ENCODE results near the gene TTYH2.
"Not testable (repeated sequence)": the region's sequence is repeated elsewhere in the genome, so short reads cannot be mapped to it uniquely, and the experiment has no call there.

Gene TTYH2

DNA sequence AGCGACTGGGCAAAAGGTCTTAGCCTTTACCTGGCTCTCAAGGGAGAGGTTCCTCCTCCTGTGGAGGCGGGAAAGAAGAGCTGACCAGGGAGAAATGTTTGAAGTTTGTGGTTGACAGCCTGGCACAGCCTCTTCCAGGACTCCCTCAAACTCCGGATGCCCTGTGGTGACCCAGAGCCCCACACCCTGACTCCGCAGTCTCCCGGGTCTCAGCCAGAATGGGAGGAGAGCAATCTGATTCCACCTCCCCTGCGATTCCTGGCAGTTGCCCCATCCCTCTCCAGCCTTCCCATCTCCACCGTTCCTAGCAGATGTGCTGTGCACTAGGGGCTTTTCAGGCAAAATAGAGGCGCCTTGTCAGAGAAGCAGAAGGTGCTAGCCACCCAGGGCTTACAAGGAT is 55.2 kb downstream of the TTYH2 start:
- no peak for DNase-seq

DNA sequence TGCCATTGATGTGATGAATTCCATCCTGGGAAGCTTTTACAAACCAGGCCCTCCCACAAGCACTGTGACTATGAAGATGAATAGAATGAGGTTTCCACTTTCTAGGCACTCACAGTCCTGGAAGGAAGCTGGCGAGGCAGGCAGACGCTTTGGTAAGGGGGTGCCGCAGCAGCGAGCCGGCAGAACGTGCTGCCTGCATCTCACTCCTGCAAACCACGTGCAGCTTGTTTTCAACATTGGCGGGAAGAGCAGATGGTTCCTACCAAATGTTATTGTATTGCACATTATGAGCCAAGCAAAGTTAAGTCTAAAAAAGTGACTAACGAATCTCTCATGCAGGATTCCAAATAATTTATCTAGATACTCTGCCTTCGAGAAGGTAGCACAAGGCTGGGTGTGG is 57.0 kb downstream of the TTYH2 start:
- DNase-seq = no peak

DNA sequence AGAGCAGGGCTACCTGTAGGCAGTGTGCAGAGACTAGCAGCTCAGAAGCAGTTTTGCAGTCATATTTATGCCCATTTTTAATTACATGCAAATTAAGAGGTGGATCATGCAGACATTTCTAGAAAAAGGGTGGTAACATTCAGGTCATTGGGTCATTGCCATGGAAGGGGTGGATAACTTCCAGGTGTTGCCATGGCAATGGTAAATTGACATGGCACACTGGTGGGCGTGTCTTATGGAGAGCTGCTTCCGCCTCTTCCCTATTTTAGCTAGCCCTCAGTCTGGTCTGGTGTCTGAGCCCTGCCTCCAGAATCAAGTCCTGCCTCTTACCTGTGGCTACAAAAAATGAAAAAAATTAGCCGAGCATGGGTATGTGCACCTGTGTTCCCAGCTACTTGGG is 57.9 kb downstream of the TTYH2 start:
- DNase-seq = no peak

DNA sequence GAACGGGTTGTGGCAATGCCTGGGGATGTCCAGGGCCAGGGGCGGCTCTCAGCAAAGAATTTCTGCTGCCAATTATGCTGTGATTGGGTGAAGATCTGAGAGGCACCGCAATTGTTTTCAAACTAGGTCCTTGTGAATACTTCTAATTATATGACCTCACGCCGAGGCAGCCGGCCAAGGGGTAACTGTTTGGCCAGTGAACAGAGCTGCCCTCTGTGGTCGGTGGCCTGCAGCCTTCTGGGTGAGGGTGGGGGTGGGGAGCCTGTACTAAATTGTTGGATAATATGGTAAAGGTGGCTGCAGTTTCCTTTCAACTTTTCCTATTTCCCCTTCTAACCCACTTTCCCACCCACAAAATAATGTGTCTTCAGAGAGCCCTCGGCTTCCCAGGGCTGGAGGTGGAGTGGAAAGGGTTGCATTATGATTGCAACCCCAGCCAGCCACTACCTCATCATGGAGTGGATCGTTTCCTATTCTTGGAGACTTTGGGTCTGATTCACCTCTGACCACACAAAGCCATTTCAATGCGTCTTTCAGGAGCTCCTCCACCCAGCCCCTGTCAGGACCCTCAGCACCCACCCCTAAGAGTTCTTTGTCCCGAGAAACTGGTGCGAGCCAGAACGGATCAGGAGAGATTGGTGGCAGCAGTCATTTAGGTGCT is 58.7 kb downstream of the TTYH2 start:
- DNase-seq = peak; percentile 13

DNA sequence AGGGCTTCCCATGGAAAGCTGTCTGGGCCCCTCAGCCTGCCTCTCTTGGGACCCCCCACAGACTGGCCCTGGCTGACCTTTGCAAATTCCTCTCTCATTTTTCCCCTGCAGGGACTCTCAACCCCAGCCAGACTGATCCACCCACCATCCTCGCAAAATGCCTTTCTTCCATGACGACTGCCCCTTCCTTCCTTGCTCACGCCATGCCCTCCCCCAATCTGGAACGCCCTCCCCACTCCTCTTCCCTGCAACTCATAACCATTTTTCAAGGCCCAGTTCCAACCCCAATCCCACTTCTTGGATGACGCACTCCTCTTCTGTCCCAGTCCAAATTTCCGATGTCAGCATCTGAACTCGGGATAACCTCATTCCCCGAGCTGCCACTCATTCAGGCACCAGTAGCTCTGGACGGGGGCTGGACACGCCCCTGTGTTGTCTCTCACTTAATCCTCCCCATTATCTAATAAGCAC is 59.4 kb downstream of the TTYH2 start:
- no peak for DNase-seq

DNA sequence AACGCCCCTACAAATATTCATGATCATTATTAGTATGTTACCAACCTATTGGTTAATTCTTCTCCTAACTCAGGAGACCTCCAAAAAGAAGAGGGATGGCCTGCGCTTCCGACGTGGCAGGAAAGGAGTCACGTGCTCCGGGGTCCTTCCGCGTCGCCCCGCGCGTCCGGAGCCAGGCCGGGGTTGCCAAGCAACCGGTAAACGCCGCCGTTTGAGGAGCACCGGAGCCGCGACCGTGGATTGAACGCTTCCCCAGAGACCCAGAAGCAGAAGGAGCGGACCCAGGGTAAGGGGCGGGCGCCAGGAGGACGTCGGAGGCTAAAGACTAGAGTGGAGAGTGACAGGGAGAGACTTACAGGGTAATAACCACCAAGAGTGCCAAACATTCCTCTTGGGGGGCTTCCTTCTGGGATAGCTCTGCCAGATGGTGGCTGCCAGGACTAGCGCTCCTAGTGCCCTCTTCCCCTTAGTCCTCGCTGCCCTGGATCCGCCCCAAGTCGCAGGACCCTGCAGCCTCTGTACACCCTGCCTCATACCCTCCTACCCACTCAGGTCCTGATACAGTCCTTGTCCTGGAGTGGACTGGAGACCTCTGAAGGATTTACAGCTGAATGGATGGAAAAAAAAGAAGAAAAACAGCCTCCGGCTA is 60.8 kb downstream of the TTYH2 start, which contains the start of gene DNAI2:
DNAI2 (plus strand) TSS at position 175 of the 649 bp plus-strand sequence. CDS start 7,584 bp downstream, outside the sequence.
- peak; percentile 53 for DNase-seq

DNA sequence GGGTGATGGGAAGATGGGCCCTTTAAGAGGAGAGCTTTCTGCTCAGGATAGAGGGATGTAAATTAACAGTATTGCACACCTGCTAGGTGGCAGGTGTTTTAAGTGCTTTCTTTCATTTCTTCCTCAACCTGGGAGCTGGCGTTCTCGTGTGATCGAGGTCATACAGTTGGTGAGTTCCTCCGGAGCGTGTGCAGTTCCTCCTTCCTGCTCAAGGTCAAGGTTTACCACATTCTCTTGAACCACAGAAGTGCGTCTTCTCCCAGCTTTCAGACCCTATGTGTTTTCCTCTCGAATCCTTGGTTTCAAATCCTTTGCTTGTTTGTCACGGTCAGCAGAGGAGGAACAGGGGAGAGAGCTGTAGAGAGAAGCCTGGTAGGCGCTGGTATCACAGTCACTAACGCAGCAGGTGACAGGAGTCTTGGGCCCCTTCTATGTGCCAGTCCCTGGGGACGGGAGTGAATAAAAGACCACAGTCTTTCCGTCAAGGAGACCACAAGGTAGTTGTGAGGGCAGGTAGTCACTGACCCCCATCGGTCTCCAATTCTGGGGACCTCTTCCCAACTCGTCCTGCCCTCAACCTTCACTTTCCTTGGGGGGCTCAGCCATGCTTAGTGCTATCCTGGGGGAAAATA is 61.5 kb downstream of the TTYH2 start:
- DNase-seq = peak; percentile 46

DNA sequence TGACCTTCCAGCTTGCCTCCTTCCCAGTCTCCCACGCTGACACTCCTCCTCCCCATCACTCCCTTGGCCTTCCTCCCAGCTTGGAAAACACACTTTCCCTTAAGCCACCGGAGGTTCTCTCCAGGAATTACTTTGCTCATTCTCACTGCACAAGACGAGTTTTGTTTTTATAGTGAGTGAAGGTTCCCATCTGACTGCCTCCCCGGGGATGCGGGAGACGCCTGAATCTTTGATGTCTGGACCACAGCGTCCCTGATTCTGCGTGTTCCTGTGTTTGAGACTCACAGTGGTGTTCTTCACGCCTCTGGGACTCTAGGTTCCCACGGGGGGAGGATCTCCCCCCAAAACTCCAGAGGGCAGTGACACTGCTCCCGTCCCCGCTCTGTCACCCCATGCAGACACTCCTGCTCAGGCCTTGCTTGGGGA is 62.7 kb downstream of the TTYH2 start:
- no peak for DNase-seq

DNA sequence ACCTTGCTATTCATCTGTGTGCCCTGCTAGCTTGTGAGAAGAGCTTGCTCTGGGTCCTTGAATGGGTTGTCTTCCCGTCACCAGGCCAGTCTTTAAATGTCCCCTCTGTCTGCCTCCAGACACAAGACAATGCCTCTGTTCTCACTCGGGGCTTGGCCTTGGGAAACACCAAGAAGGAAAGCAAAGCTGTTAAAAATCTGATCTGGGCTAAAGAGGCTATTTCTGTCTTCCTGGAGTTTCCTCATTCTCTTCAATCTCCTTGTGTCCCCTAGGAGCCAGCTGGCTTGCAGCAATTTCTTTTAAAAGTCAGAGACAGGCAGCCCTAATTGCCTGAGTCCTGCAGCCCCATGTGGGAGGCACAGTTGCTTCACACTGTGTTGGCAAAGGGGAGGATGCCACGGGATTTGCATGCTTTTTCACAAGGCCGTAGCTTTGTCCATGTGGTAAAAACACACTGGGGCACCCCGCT is 63.2 kb downstream of the TTYH2 start:
- DNase-seq = no peak

DNA sequence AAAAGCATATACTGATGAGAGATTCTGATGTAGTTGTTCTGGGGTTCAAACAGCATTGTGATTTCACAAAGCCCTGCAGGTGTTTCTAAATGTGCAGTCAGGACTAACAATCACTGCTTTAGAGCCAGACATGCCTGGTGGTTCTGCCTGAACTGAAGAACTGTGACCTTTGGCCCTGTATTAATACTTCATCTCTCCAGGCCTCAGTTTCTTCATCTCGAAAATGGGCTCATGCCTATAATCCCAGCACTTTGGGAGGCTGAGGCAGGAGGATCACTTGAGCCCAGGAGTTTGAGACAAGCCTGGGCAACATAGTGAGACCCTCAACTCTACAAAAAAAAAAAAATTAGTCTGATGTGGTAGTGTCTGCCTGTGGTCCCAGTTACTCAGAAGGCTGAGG is 64.6 kb downstream of the TTYH2 start:
- DNase-seq = no peak

DNA sequence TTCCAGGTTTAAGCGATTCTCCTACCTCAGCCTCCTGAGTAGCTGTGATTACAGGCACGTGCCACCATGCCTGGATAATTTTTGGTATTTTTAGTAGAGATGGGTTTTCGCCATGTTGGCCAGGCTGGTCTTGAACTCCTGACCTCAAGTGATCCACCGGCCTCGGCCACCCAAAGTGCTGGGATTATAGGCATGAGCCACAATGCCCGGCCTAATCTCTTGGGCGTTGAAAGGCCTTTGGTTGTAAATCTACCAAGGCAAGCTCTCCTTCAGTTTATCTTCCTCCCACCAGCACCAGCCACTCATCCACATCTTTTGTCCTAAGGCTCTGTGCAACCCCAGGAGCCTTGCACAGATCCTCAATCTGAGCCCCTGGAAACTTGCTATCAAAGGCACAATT is 66.2 kb downstream of the TTYH2 start:
- not testable (repeated sequence) for DNase-seq

DNA sequence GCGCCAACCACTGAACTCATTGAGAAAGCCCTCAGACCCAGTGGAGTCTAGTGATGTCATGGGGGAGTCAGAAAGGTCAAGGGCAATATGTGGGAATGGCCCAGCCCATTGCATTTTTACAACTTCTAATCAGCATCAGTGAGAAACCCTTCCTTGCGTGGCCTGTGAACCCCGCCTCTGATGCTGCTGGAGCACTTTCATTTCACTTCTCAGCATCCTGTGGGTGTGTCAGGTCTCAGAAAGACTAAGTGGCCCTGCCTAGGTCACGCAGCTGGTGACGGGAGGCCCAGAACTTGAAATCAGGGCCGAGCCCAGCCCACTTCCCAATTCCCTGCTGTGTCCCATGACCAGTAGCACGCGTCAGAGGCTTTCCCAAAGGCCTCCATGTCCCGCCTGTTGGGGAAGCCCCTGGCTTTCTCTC is 66.7 kb downstream of the TTYH2 start:
- no peak for DNase-seq

DNA sequence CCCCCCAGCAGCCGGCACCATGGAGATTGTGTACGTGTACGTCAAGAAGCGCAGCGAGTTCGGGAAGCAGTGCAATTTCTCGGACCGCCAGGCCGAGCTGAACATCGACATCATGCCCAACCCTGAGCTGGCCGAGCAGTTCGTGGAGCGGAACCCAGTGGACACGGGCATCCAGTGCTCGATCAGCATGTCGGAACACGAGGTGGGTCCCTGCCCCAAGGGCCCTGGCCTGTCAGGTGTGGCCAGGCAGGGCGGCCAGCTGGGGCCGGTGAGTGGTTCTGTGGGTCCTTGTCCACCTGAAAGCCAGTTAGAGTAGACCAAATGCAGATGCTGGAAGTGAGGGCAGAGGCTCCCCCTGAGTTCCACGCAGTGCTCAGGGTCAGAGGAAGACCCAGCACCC is 68.4 kb downstream of the TTYH2 start:
- DNase-seq = no peak

DNA sequence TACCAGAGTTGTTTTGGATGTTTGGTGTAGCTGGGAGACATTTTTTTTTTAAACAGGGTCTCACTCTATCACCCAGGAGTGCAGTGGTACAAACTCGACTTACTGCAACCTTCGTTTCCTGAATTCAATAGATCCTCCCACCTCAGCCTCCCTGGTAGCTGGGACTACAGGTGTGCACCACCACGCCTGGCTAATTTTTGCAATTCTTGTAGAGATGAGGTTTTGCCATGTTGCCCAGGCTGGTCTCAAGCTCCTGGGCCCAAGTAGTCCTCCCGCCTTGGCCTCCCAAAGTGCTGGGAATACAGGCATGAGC is 68.9 kb downstream of the TTYH2 start:
- not testable (repeated sequence) for DNase-seq

DNA sequence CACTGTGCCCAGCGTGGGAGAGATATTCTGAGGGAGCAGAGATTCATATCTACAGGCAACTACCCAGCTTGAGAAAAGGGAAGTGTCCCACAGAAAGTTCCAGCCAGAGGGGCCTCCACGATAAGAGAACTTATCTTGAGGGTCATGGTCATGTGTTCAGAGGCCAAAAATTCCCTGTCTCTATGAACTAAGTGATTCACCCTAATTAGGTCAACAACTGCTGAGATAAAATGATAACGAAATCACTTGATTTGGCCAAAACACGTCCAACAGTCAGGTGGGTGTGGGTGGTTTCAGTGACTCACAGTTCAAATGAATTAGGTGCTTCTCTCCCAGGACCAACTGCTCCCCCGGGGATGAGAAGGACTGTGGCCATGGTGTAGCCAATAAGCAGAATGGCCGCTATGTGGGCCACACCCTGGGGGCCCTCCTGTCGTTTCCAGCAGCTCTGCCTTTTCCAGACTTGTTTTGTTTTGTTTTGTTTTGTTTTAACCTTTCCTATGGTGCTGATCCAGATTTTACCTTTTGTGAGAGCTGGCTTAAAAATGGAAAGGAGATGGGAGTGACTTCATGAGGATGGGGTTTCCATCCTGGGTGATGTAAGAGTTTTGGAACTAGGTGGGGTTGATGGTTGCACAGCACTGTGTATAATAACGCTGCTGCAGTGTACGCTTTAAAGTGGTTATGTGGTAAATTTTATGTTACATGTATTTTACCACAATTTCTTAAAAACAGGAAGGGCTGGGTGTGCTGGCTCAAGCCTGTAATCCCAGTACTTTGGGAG is 69.4 kb downstream of the TTYH2 start:
- DNase-seq = no peak

DNA sequence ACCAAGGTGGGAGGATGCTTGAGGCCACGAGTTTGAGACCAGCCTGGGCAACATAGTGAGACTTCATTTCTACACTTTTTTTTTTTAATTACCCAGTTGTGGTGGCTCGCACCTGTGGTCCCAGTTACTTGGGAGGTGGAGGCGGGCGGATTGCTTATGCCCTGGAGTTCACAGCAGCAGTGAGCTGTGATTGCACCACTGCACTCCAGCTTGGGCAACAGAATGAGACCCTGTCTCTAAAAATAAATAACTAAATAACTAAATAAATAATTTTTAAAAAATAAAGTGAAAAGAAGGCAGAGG is 70.0 kb downstream of the TTYH2 start:
- DNase-seq = no peak

DNA sequence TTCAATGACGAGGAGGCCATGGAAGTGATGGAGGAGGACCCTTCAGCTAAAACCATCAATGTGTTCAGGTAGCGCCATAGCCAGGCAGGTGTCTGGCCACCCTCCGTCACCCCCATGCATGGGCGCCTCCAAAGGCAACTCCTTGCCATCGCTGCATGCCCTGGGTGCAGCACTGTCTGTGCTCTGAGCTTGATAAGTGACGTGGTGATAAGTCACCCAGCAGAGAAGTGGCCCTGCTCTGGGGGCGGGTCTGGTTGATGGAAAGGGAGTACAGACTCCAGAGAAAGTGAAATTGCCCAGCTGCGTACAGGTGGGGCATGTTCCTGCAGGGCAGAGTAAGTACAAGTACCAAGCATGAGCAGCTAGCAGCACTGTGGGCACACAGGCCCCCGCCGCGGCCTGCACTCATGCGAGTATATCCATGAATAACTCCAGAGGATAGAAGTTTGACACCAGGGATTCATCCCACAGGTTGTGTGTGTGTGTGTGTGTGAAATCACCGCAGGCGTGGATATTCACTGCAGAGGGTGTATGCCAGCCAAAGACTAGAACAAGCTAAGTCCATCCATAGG is 73.7 kb downstream of the TTYH2 start:
- DNase-seq = no peak

DNA sequence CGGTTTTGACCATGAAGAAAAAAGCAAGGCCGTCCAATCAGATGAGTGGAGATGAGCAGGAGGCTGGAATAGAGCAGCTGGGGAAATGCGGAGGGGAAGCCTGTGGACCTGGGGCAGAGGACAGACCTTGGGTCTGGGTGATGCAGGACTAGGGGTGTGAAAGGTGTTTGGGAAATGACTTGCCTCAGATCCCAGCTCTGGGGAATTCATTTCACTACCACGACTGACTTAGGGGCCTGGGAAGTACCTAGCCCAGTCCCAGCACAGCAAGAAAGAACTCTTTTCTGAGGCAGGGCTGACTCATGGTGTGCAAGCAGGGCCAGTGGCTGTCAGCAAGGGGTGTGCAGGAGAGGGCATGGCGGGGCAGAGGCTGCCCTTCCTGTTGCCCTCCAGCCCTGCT is 75.4 kb downstream of the TTYH2 start:
- no peak for DNase-seq

DNA sequence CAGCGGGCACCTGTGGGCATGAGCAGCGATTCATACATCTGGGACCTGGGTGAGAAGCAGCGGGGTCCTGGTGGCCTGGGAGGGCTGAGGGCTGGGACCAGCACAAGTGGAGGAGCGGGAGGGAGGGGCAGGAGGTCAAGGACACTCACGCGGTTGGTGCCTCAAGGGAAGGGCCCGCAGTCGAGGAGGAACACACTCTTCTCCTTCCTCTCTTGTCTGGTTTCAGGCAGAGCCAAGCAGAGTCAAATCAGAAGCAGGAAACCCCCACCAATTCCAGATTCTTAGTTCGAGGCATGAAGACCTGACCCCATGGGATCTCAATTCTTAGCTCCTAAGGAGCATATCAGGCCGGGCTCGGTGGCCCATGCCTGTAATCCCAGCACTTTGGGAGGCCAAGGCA is 76.3 kb downstream of the TTYH2 start:
- no peak for DNase-seq

DNA sequence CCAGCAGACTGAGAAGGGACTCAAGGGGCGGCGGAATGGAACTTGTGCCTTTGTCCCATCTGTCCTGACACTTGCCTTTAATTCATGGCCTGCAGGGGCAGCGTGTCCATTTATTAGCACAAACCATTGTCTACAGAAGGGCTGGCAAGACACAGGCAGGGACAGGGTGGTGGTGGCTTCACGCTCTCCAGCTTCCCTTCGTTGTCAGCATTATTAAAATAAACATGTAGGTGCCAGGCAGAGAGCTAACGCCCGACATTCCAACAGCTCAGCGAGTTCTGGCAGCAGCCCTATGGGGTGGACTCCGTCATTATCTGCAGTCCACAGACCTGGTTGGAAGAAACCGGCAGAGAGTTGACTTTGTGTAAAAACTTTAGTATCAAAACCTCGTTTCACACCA is 77.0 kb downstream of the TTYH2 start:
- no peak for DNase-seq

DNA sequence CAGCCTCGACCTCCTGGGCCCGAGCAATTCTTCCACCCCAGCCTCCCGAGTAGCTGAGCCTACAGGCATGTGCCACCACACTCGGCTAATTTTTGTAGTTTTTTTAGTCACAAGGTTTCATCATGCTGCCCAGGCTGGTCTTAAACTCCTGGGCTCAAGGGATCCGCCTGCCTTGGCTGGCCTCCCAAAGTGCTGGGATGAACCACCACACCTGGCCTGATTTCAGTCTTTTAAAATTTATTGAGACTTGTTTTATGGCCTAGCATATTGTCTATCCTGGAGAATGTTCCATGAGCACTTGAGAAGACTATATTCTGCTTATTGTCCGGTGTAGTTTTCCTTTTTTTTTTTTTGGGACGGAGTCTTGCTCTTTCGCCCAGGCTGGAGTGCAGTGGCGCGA is 79.1 kb downstream of the TTYH2 start:
- no peak for DNase-seq

DNA sequence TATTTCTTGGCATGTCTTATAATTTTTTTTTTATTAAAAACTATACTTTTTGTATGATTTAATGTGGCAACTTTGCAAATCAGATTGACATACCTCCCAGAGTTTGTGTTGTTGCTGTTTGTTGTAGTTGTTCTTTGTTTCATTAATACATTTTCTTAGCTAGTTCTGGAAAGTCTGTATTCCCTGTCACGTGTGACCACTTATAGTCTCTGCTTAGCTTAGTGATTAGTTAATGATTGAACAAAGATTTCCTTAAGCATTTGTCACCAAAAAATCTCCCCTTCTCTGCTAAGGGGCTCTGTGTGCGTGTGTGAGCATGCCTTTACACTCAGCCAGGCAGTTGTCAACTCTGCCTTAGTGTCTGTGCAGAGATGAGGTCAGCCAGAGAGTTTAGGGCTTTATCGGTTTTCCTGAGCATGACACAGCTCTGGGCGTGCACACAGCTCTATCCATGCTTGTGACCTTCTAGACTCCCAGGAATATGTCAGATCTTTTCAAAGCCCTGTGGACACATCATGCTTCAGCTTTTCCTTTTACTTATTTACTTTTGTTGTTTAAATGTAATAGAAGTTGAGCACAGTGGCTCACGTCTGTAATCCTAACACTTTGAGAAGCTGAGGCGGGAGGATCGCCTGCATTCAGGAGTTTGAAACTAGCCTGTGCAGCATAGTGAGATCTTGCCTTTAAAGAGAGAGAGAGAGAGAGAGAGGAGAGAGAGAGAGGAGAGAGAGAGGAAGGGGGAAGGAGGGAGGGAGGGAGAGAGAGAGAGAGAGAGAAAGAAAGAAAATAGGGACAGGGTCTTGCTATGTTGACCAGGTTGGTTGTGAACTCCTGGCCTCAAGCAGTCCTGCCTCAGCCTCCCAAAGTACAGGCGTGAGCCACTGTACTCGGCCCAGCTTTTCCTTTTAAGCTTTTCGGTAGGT is 82.5 kb downstream of the TTYH2 start:
- DNase-seq = no peak
